HepG2 (cell line): Measurements from ENCODE around the gene SGTB. TPM values are rescaled to one million over a fixed set of nuclear protein-coding genes. Genes with fewer than 3 reads are reported as not detected.

ENCODE experiments used
- CENPT ChIP-seq: sonication (generic); formaldehyde crosslinking; IDR thresholded peaks from 2 replicates; pipeline ENCODE4 v1.8.0; 2022; ENCODE audit warnings: low read depth, mild to moderate bottlenecking, moderate library complexity, missing genetic modification reagents
- ETV6 ChIP-seq: sonication (generic); formaldehyde crosslinking; conservative IDR thresholded peaks from 2 replicates; pipeline ENCODE4 v1.4.0; 2020; ENCODE audit warnings: missing genetic modification reagents
- GATAD1 ChIP-seq: IDR thresholded peaks from 2 replicates; pipeline ENCODE4 v1.6.1; 2016; ENCODE audit warnings: missing genetic modification reagents, missing compliant biosample characterization
- HES4 ChIP-seq: sonication (generic); formaldehyde crosslinking; IDR thresholded peaks from 2 replicates; pipeline ENCODE4 v1.9.0; 2021; ENCODE audit warnings: mild to moderate bottlenecking, missing genetic modification reagents, borderline replicate concordance
- NBN ChIP-seq: fragments of 450-650 bp; conservative IDR thresholded peaks from 2 replicates; pipeline ENCODE4 v1.6.1; 2017
- PRMT3 ChIP-seq: sonication (generic); formaldehyde crosslinking; IDR thresholded peaks from 2 replicates; pipeline ENCODE4 v1.8.1; 2022; ENCODE audit warnings: low read depth, mild to moderate bottlenecking, moderate library complexity, missing genetic modification reagents, borderline replicate concordance
- THAP11 ChIP-seq: IDR thresholded peaks from 2 replicates; pipeline ENCODE4 v1.6.1; 2016; ENCODE audit warnings: missing biosample characterization, missing genetic modification reagents
- ZBTB40 ChIP-seq, 2 experiments: fragments of 450-650 bp in 1 of 2; sonication (generic) in 1 of 2; formaldehyde crosslinking in 1 of 2; IDR thresholded peaks; 2 replicates each; pipeline versions ENCODE4 v1.6.1 to v1.8.0; 2016 to 2022; ENCODE audit warnings: antibody characterized with exemption in 1 of 2, mild to moderate bottlenecking in 1 of 2, missing genetic modification reagents in 1 of 2
- ZNF224 ChIP-seq: sonication (generic); formaldehyde crosslinking; IDR thresholded peaks from 2 replicates; pipeline ENCODE4 v1.5.0; 2020; ENCODE audit warnings: mild to moderate bottlenecking, missing genetic modification reagents
- ZNF260 ChIP-seq: sonication (generic); formaldehyde crosslinking; IDR thresholded peaks from 2 replicates; pipeline ENCODE4 v1.4.0; 2020; ENCODE audit warnings: missing genetic modification reagents, low read depth, mild to moderate bottlenecking, borderline replicate concordance
- ZNF362 ChIP-seq: sonication (generic); formaldehyde crosslinking; IDR thresholded peaks from 2 replicates; pipeline ENCODE4 v1.4.0; 2020; ENCODE audit warnings: missing genetic modification reagents, mild to moderate bottlenecking, borderline replicate concordance
- ZNF558 ChIP-seq: sonication (generic); formaldehyde crosslinking; IDR thresholded peaks from 2 replicates; pipeline ENCODE4 v1.9.0; 2022; ENCODE audit warnings: mild to moderate bottlenecking, missing genetic modification reagents, borderline replicate concordance
- ZNF574 ChIP-seq: sonication (generic); formaldehyde crosslinking; IDR thresholded peaks from 2 replicates; pipeline ENCODE4 v1.4.0; 2020; ENCODE audit warnings: missing genetic modification reagents
- ZNF788 ChIP-seq: sonication (generic); formaldehyde crosslinking; IDR thresholded peaks from 2 replicates; pipeline ENCODE4 v1.5.0; 2020; ENCODE audit warnings: mild to moderate bottlenecking, missing genetic modification reagents, borderline replicate concordance
- ZNF879 ChIP-seq: sonication (generic); formaldehyde crosslinking; IDR thresholded peaks from 2 replicates; pipeline ENCODE4 v1.8.1; 2023; ENCODE audit warnings: missing genetic modification reagents
- polyA plus RNA-seq, 8 experiments: library from polyadenylated mRNA; depleted of rRNA in 3 of 8; stranded (reverse) in 7 of 8; unstranded in 1 of 8; fragments of >200 nt; fragmentation: Illumina TruSeq in 4 of 8; extraction: Trizol in 4 of 8; gene quantifications; 2 replicates each; pipeline versions ENCODE4 v1.2.1 to v1.2.3, GENCODE V29; 2011 to 2016; ENCODE audit warnings: low read depth in 4 of 8, missing spikeins in 1 of 8, mixed read lengths in 1 of 8; ENCODE audit not compliant: insufficient read depth in 1 of 8
- total RNA-seq, 5 experiments: library from RNA; depleted of rRNA; stranded (reverse); fragments of >200 nt; fragmentation: Illumina TruSeq; extraction: Trizol; gene quantifications; 2 replicates each; pipeline ENCODE4 v1.2.3, GENCODE V29; 2016; ENCODE audit warnings: low read depth in 1 of 5

Gene SGTB
- total and polyA plus RNA-seq, 2 of the 13 experiments (the other 11 are each of a cell fraction or from before 2014, with no cell fraction given), result 5.2 to 11.2 TPM

GRCh38 chr5:65721720-65722574 lies at the start of gene SGTB, which contains the start of gene NLN (continued):
- TF ChIP-seq PRMT3, result 0 out of 2 replicates have a peak, but pooled peaks have one; percentile 46
- TF ChIP-seq ZNF260 (CRISPR knock-in tag), result no peak
- no peak for TF ChIP-seq CENPT (CRISPR knock-in tag)
- TF ChIP-seq ZNF788 (CRISPR knock-in tag), result no peak
- peak; percentile 83; the same call in 1 of the 2 replicates for TF ChIP-seq ZNF558 (CRISPR knock-in tag)
- peak; percentile 31; the same call in 1 of the 2 replicates for TF ChIP-seq HES4 (CRISPR knock-in tag)
- TF ChIP-seq ZBTB40 (IDR thresholded peaks at IDR 0.05), result no peak
- peak; percentile 59; the same call in 1 of the 2 replicates for TF ChIP-seq ZBTB40 (CRISPR knock-in tag; IDR thresholded peaks at IDR 0.05)
- no peak for TF ChIP-seq GATAD1 (CRISPR knock-in tag)
- peak; percentile 26; the same call in 1 of the 2 replicates for TF ChIP-seq ZNF362 (CRISPR knock-in tag)
- no peak for TF ChIP-seq ZNF879
- peak; percentile 23; the same call in 1 of the 2 replicates for TF ChIP-seq ZNF574 (CRISPR knock-in tag)
- 0 out of 2 replicates have a peak, but pooled peaks have one; percentile 22 for TF ChIP-seq ETV6 (CRISPR knock-in tag)
- peak; percentile 63; the same call in 1 of the 2 replicates for TF ChIP-seq ZNF224 (CRISPR knock-in tag)
- TF ChIP-seq NBN, result no peak
- TF ChIP-seq THAP11, result peak; percentile 32
